GM12891 (cell line): ENCODE results near the gene MYH3.

ENCODE experiments used
- POLR2A ChIP-seq: IDR thresholded peaks from 2 replicates; pipeline ENCODE4 v1.6.1; 2011; ENCODE audit warnings: low read depth, low read length, control low read depth
- POLR2AphosphoS5 ChIP-seq: IDR thresholded peaks from 2 replicates; pipeline ENCODE4 v1.6.1; 2011; ENCODE audit warnings: low read depth, low read length, control low read depth
- POU2F2 ChIP-seq: IDR thresholded peaks from 2 replicates; pipeline ENCODE4 v1.6.1; 2011; ENCODE audit warnings: low read depth, mild to moderate bottlenecking, control low read depth, low read length, moderate library complexity
- SPI1 ChIP-seq: IDR thresholded peaks from 2 replicates; pipeline ENCODE4 v1.6.1; 2011; ENCODE audit warnings: low read depth, low read length, control low read depth
- TAF1 ChIP-seq: IDR thresholded peaks from 2 replicates; pipeline ENCODE4 v1.6.1; 2011; ENCODE audit warnings: low read depth, low read length, control low read depth

GRCh38 chr17:10618202-10618635, 38.9 kb downstream of the MYH3 start:
- TF ChIP-seq SPI1 (no peak), POU2F2 (no peak), POLR2A (no peak), TAF1 (no peak), POLR2AphosphoS5 (no peak)
